ENCODE results near the gene AQP5. TPM values are rescaled to one million over a fixed set of nuclear protein-coding genes. Genes with fewer than 3 reads are reported as not detected.

Gene AQP5
- not detected for polyA plus RNA-seq

GRCh38 chr12:49961111-49961922, at the start of gene AQP5:
TSS of gene AQP5 (plus strand) at chr12:49961872. CDS start at chr12:49962018, 146 bp downstream.
- no peak within 1 kb of the TSS for H3K27ac Mint-ChIP-seq
- peaks cover 0 to 7% (median 4%) of the 10 kb centered on the region in 3 donors for H3K36me3 Mint-ChIP-seq
- H3K9me3 Mint-ChIP-seq: peaks cover 0 to 6% (median 0%) of the 10 kb centered on the region in 6 donors
- peaks cover 5 to 9% of the 10 kb centered on the region in 2 donors for H3K4me1 Mint-ChIP-seq
- H3K27me3 Mint-ChIP-seq (ENCODE audit: low read depth in 3 of 3): peaks cover 21 to 32% (median 25%) of the 10 kb centered on the region in 3 donors
- peak within 1 kb of the TSS in 4 of 5 donors; percentile 22 to 75 (median 46) for H3K4me3 Mint-ChIP-seq
- no peak for DNase-seq

- Mint-ChIP-seq H3K27ac (no peak overlapping the region), H3K4me3 (no peak overlapping the region), H3K4me1 (no peaks in the 10 kb centered on the region), H3K27me3 (ENCODE audit: low read depth in 3 of 3) (peaks cover 3 to 7% (median 7%) of the 10 kb centered on the region in 3 donors), H3K36me3 (no peaks in the 10 kb centered on the region), H3K9me3 (no peaks in the 10 kb centered on the region)
- no peak for DNase-seq
These were observed 49.1 kb upstream of the AQP5 start for GRCh38 chr12:49912345-49913255.

GRCh38 chr12:49916129-49916919, 45.3 kb upstream of the AQP5 start:
- Mint-ChIP-seq H3K27me3 (ENCODE audit: low read depth in 3 of 3) (peaks cover 3 to 7% (median 4%) of the 10 kb centered on the region in 3 donors), H3K27ac (no peak overlapping the region), H3K4me1 (no peaks in the 10 kb centered on the region), H3K36me3 (no peaks in the 10 kb centered on the region), H3K9me3 (no peaks in the 10 kb centered on the region), H3K4me3 (no peak overlapping the region)
- no peak for DNase-seq

- H3K27ac Mint-ChIP-seq: no peak overlapping the region
- no peak for DNase-seq
- no peak overlapping the region for H3K4me3 Mint-ChIP-seq
- H3K27me3 Mint-ChIP-seq (ENCODE audit: low read depth in 3 of 3): peaks cover 1 to 7% (median 4%) of the 10 kb centered on the region in 3 donors
- H3K4me1 Mint-ChIP-seq: no peaks in the 10 kb centered on the region
- no peaks in the 10 kb centered on the region for H3K9me3 Mint-ChIP-seq
- no peaks in the 10 kb centered on the region for H3K36me3 Mint-ChIP-seq
These were observed 44.4 kb upstream of the AQP5 start for GRCh38 chr12:49917166-49917787.

GRCh38 chr12:49917788-49918173, 43.9 kb upstream of the AQP5 start:
- Mint-ChIP-seq H3K9me3 (no peaks in the 10 kb centered on the region), H3K36me3 (no peaks in the 10 kb centered on the region), H3K27me3 (ENCODE audit: low read depth in 3 of 3) (peaks cover 1 to 7% (median 4%) of the 10 kb centered on the region in 3 donors), H3K27ac (no peak overlapping the region), H3K4me1 (no peaks in the 10 kb centered on the region), H3K4me3 (no peak overlapping the region)
- DNase-seq: no peak

- DNase-seq: no peak
- Mint-ChIP-seq H3K4me3 (no peak overlapping the region), H3K9me3 (no peaks in the 10 kb centered on the region), H3K27me3 (ENCODE audit: low read depth in 3 of 3) (peaks cover 1 to 9% (median 1%) of the 10 kb centered on the region in 3 donors), H3K27ac (no peak overlapping the region), H3K4me1 (no peaks in the 10 kb centered on the region), H3K36me3 (no peaks in the 10 kb centered on the region)
These were observed 41.3 kb upstream of the AQP5 start for GRCh38 chr12:49920241-49920914.

GRCh38 chr12:49920915-49921286, 40.8 kb upstream of the AQP5 start:
- no peak for DNase-seq
- Mint-ChIP-seq H3K27ac (no peak overlapping the region), H3K9me3 (no peaks in the 10 kb centered on the region), H3K4me1 (no peaks in the 10 kb centered on the region), H3K27me3 (ENCODE audit: low read depth in 3 of 3) (peaks cover under 1 to 10% (median 1%) of the 10 kb centered on the region in 3 donors), H3K36me3 (no peaks in the 10 kb centered on the region), H3K4me3 (no peak overlapping the region)

GRCh38 chr12:49921299-49921698, 40.4 kb upstream of the AQP5 start:
- Mint-ChIP-seq H3K4me3 (no peak overlapping the region), H3K27ac (no peak overlapping the region), H3K36me3 (no peaks in the 10 kb centered on the region), H3K4me1 (no peaks in the 10 kb centered on the region), H3K9me3 (no peaks in the 10 kb centered on the region), H3K27me3 (ENCODE audit: low read depth in 3 of 3) (peaks cover 1 to 10% (median 2%) of the 10 kb centered on the region in 3 donors)
- no peak for DNase-seq

- peaks cover 1 to 9% (median 3%) of the 10 kb centered on the region in 3 donors for H3K27me3 Mint-ChIP-seq (ENCODE audit: low read depth in 3 of 3)
- no peaks in the 10 kb centered on the region for H3K4me1 Mint-ChIP-seq
- H3K36me3 Mint-ChIP-seq: no peaks in the 10 kb centered on the region
- H3K4me3 Mint-ChIP-seq: no peak overlapping the region
- H3K9me3 Mint-ChIP-seq: no peaks in the 10 kb centered on the region
- DNase-seq: no peak
- no peak overlapping the region for H3K27ac Mint-ChIP-seq
These were observed 39.7 kb upstream of the AQP5 start for GRCh38 chr12:49921936-49922335.

GRCh38 chr12:49922349-49923034, 39.2 kb upstream of the AQP5 start:
- Mint-ChIP-seq H3K27me3 (ENCODE audit: low read depth in 3 of 3) (peaks cover 0 to 7% (median 5%) of the 10 kb centered on the region in 3 donors), H3K27ac (no peak overlapping the region)
- no peak for DNase-seq

GRCh38 chr12:49923035-49923644, 38.5 kb upstream of the AQP5 start:
- DNase-seq: no peak
- Mint-ChIP-seq H3K27me3 (ENCODE audit: low read depth in 3 of 3) (peaks cover 0 to 7% (median 5%) of the 10 kb centered on the region in 3 donors), H3K4me1 (no peaks in the 10 kb centered on the region), H3K9me3 (no peaks in the 10 kb centered on the region), H3K27ac (no peak overlapping the region), H3K36me3 (no peaks in the 10 kb centered on the region), H3K4me3 (no peak overlapping the region)

More at GRCh38 chr12:49922349-49923034, 39.2 kb upstream of the AQP5 start:
- Mint-ChIP-seq H3K4me1 (no peaks in the 10 kb centered on the region), H3K4me3 (no peak overlapping the region), H3K36me3 (no peaks in the 10 kb centered on the region), H3K9me3 (no peaks in the 10 kb centered on the region)
